H1 (cell line): ENCODE results near the gene RGS21. TPM values are rescaled to one million over a fixed set of nuclear protein-coding genes. Genes with fewer than 3 reads are reported as not detected.

Experiments used
- CTCF ChIA-PET: fragments of 300-600 bp; sonication (Branson Sonifier 250); formaldehyde crosslinking; loops from one replicate; lab custom pipeline; 2021; ENCODE audit not compliant: partially characterized antibody; lab: Charles Lee
- POLR2A ChIA-PET: fragments of 300-600 bp; sonication (Branson Sonifier 250); formaldehyde crosslinking; loops from one replicate; lab custom pipeline; 2021; ENCODE audit warnings: inconsistent platforms; ENCODE audit not compliant: partially characterized antibody; lab: Charles Lee
- DNase-seq, 2 experiments: peaks; one replicate each; pipeline versions ENCODE4 v3.0.0 to v3.0.0-alpha.2; 2010 to 2022; ENCODE audit warnings: low spot score in 2 of 2, low read depth in 1 of 2, mixed read lengths in 1 of 2
- FAIRE-seq: peaks from 2 replicates; lab custom pipeline; 2011; peaks lifted over from hg19 to GRCh38; lab: Jason Lieb, UNC
- H2AFZ ChIP-seq: 2 replicates; pipeline ENCODE4 v1.8.1; 2012; ENCODE audit warnings: low read length, inconsistent platforms
- H2AK5ac ChIP-seq: 2 replicates; pipeline ENCODE4 v1.6.1; 2013; ENCODE audit warnings: low read depth, low read length
- H2BK120ac ChIP-seq: replicated peaks from 2 replicates; pipeline ENCODE3; 2013; ENCODE audit warnings: low read depth, low read length, inconsistent platforms
- H2BK12ac ChIP-seq: 2 replicates; pipeline ENCODE4 v1.6.1; 2013; ENCODE audit warnings: low read depth, low read length
- H2BK15ac ChIP-seq: 2 replicates; pipeline ENCODE4 v1.6.1; 2013; ENCODE audit warnings: low read length
- H2BK20ac ChIP-seq: 2 replicates; pipeline ENCODE4 v1.6.1; 2013; ENCODE audit warnings: low read length
- H2BK5ac ChIP-seq: 2 replicates; pipeline ENCODE4 v1.6.1; 2013; ENCODE audit warnings: low read depth, low read length
- H3K14ac ChIP-seq: 2 replicates; pipeline ENCODE4 v1.6.1; 2013; ENCODE audit warnings: inconsistent platforms; ENCODE audit not compliant: insufficient read length
- H3K18ac ChIP-seq: 2 replicates; pipeline ENCODE4 v1.6.1; 2013; ENCODE audit warnings: low read length; ENCODE audit errors: extremely low read depth
- H3K23ac ChIP-seq: 2 replicates; pipeline ENCODE4 v1.6.1; 2013; ENCODE audit warnings: inconsistent platforms; ENCODE audit not compliant: insufficient read length
- H3K23me2 ChIP-seq: 2 replicates; pipeline ENCODE4 v1.6.1; 2013; ENCODE audit warnings: low read depth, low read length
- H3K27ac ChIP-seq: 2 replicates; pipeline ENCODE4 v1.6.1; 2011; ENCODE audit warnings: low read depth, low read length, inconsistent platforms
- H3K27me3 ChIP-seq, 4 experiments: replicated peaks in 1 of 4; 1 replicate in 1 of 4; 2 replicates in 3 of 4; pipeline versions ENCODE4 v1.6.1 to v1.8.1; 2011 to 2013; ENCODE audit warnings: low read length in 3 of 4, mild to moderate bottlenecking in 3 of 4, inconsistent platforms in 2 of 4, mixed read lengths in 2 of 4, moderate library complexity in 1 of 4; ENCODE audit not compliant: control insufficient read depth in 3 of 4, insufficient read depth in 3 of 4; ENCODE audit errors: extremely low read depth in 1 of 4
- H3K36me3 ChIP-seq, 4 experiments: 2 replicates each; pipeline versions ENCODE4 v1.6.1 to v1.8.1; 2011 to 2013; ENCODE audit warnings: mild to moderate bottlenecking in 4 of 4, low read length in 3 of 4, moderate library complexity in 2 of 4, control low read depth in 1 of 4, inconsistent platforms in 1 of 4; ENCODE audit not compliant: insufficient read depth in 4 of 4, control insufficient read depth in 2 of 4
- H3K4ac ChIP-seq: replicated peaks from 2 replicates; pipeline ENCODE3; 2013; ENCODE audit warnings: low read length, low read depth, mixed read lengths, inconsistent platforms; ENCODE audit not compliant: insufficient read length
- H3K4me1 ChIP-seq, 4 experiments: replicated peaks in 1 of 4; 1 replicate in 1 of 4; 2 replicates in 3 of 4; pipeline versions ENCODE4 v1.6.1 to v1.8.1; 2011 to 2013; ENCODE audit warnings: low read length in 3 of 4, inconsistent platforms in 2 of 4, mixed read lengths in 1 of 4; ENCODE audit not compliant: insufficient read depth in 4 of 4, control insufficient read depth in 3 of 4
- H3K4me2 ChIP-seq, 2 experiments: 2 replicates each; pipeline versions ENCODE4 v1.6.1 to v1.8.1; 2011 to 2013; ENCODE audit warnings: low read depth in 2 of 2, low read length in 2 of 2, control low read depth in 1 of 2, inconsistent platforms in 1 of 2, mild to moderate bottlenecking in 1 of 2; ENCODE audit not compliant: insufficient read depth in 1 of 2
- H3K4me3 ChIP-seq, 4 experiments: fragments of 200-600, 300-600 bp in 1 of 4; sonication (generic), shearing (Covaris generic), sonication (Bioruptor Twin) in 1 of 4; 2 replicates each; pipeline versions ENCODE4 v1.5.1 to v1.8.1; 2011 to 2016; ENCODE audit warnings: low read length in 4 of 4, low read depth in 3 of 4, control low read depth in 2 of 4, inconsistent platforms in 2 of 4, mild to moderate bottlenecking in 2 of 4, mixed read lengths in 1 of 4, moderate library complexity in 1 of 4; ENCODE audit not compliant: insufficient read depth in 2 of 4; ENCODE audit errors: extremely low read depth in 1 of 4
- H3K56ac ChIP-seq: replicated peaks from 2 replicates; pipeline ENCODE3; 2013; ENCODE audit warnings: low read depth, mild to moderate bottlenecking, mixed read lengths, low read length, inconsistent platforms; ENCODE audit not compliant: insufficient read length
- H3K79me1 ChIP-seq: 2 replicates; pipeline ENCODE4 v1.6.1; 2013; ENCODE audit warnings: low read depth, low read length, control low read depth
- H3K79me2 ChIP-seq, 2 experiments: 2 replicates each; pipeline versions ENCODE4 v1.6.1 to v1.8.1; 2012 to 2013; ENCODE audit warnings: low read length in 2 of 2, mild to moderate bottlenecking in 2 of 2, inconsistent platforms in 1 of 2; ENCODE audit not compliant: insufficient read depth in 2 of 2, control insufficient read depth in 1 of 2
- H3K9ac ChIP-seq, 4 experiments: replicated peaks in 1 of 4; 1 replicate in 1 of 4; 2 replicates in 3 of 4; pipeline versions ENCODE4 v1.6.1 to v1.8.1; 2011 to 2013; ENCODE audit warnings: low read depth in 3 of 4, low read length in 3 of 4, control low read depth in 2 of 4, mild to moderate bottlenecking in 2 of 4, moderate library complexity in 2 of 4, inconsistent platforms in 1 of 4; ENCODE audit errors: extremely low read depth in 1 of 4
- H3K9me3 ChIP-seq, 2 experiments: 2 replicates each; pipeline versions ENCODE4 v1.6.1 to v1.8.1; 2012 to 2013; ENCODE audit warnings: mild to moderate bottlenecking in 2 of 2, moderate library complexity in 2 of 2, control low read depth in 1 of 2, inconsistent platforms in 1 of 2, low read depth in 1 of 2, low read length in 1 of 2, mixed read lengths in 1 of 2; ENCODE audit not compliant: insufficient read depth in 2 of 2
- H4K20me1 ChIP-seq, 2 experiments: replicated peaks in 1 of 2; 2 replicates each; pipeline versions ENCODE3 to v1.8.1; 2011 to 2013; ENCODE audit warnings: inconsistent platforms in 2 of 2, low read length in 2 of 2, mild to moderate bottlenecking in 1 of 2; ENCODE audit not compliant: insufficient read depth in 2 of 2, control insufficient read depth in 1 of 2
- H4K5ac ChIP-seq: 2 replicates; pipeline ENCODE4 v1.6.1; 2013; ENCODE audit warnings: low read length, low read depth, mixed read lengths, inconsistent platforms; ENCODE audit not compliant: insufficient read length
- H4K8ac ChIP-seq: 2 replicates; pipeline ENCODE4 v1.8.0; 2013; ENCODE audit warnings: mild to moderate bottlenecking, moderate library complexity, low read length, inconsistent platforms; ENCODE audit not compliant: insufficient read depth; ENCODE audit errors: extremely low read depth
- H4K91ac ChIP-seq: replicated peaks from 2 replicates; pipeline ENCODE3; 2013; ENCODE audit warnings: low read length, mixed read lengths, inconsistent platforms; ENCODE audit not compliant: insufficient read length
- BCL11A ChIP-seq, 2 experiments: IDR thresholded peaks; one replicate each; pipeline ENCODE4 v1.6.1; 2011; ENCODE audit warnings: low read depth in 2 of 2, low read length in 2 of 2, mild to moderate bottlenecking in 2 of 2
- BRCA1 ChIP-seq: IDR thresholded peaks from 2 replicates; pipeline ENCODE4 v1.6.1; 2012; ENCODE audit warnings: low read depth, low read length, improper control_type of control experiment
- CBX5 ChIP-seq: fragments of 300-800, 300-1000 bp; sonication (generic); IDR thresholded peaks from 2 replicates; pipeline ENCODE4 v1.7.1; 2016; ENCODE audit warnings: antibody characterized with exemption, low read length, low read depth
- FOSL1 ChIP-seq: IDR thresholded peaks from 2 replicates; pipeline ENCODE4 v1.6.1; 2011; ENCODE audit warnings: mild to moderate bottlenecking, low read depth, low read length, moderate library complexity; ENCODE audit not compliant: insufficient read depth
- JUND ChIP-seq: IDR thresholded peaks from 2 replicates; pipeline ENCODE4 v1.6.1; 2011; ENCODE audit warnings: mild to moderate bottlenecking, improper control_type of control experiment, low read length
- NRF1 ChIP-seq: IDR thresholded peaks from 2 replicates; pipeline ENCODE4 v1.6.1; 2011; ENCODE audit warnings: mild to moderate bottlenecking, low read depth, low read length, improper control_type of control experiment
- RAD21 ChIP-seq, 2 experiments: IDR thresholded peaks in 1 of 2; conservative IDR thresholded peaks in 1 of 2; 2 replicates each; pipeline ENCODE4 v1.6.1; 2011; ENCODE audit warnings: low read depth in 2 of 2, low read length in 2 of 2, improper control_type of control experiment in 1 of 2, inconsistent platforms in 1 of 2, mild to moderate bottlenecking in 1 of 2, moderate library complexity in 1 of 2
- SUZ12 ChIP-seq: fragments of 200-600 bp; sonication (generic); IDR thresholded peaks from 2 replicates; pipeline ENCODE4 v1.6.1; 2012; ENCODE audit warnings: mild to moderate bottlenecking, inconsistent platforms, low read length, moderate library complexity, mixed read lengths
- TAF1 ChIP-seq: IDR thresholded peaks from 2 replicates; pipeline ENCODE4 v1.6.1; 2011; ENCODE audit warnings: mild to moderate bottlenecking, low read depth, low read length
- WGBS, 2 experiments: shearing (Covaris generic) in 1 of 2; methylation state at CpG; one replicate each; pipeline versions ENCODE4 v1.1.6 to v1.1.7; 2013 to 2015; ENCODE audit warnings: low lambda C conversion rate in 2 of 2, mixed read lengths in 2 of 2, inconsistent platforms in 1 of 2, low coverage in 1 of 2, missing lambda C conversion rate in 1 of 2; ENCODE audit not compliant: insufficient replicate concordance in 2 of 2, insufficient coverage in 1 of 2, insufficient read length in 1 of 2; ENCODE audit errors: extremely low coverage in 1 of 2, missing lambda C conversion rate in 1 of 2; 5-methylcytosine and 5-hydroxymethylcytosine counted together
- polyA plus RNA-seq, 7 experiments: library from polyadenylated mRNA; depleted of rRNA in 3 of 7; stranded (reverse) in 5 of 7; unstranded in 2 of 7; fragments of >200 nt in 5 of 7; fragments of 200-250 nt in 2 of 7; gene quantifications; 1 replicate in 5 of 7; 2 replicates in 1 of 7; 4 replicates in 1 of 7; pipeline versions ENCODE4 v1.2.1 to v1.2.3, GENCODE V29; 2011 to 2013; ENCODE audit warnings: missing spikeins in 2 of 7, mixed read lengths in 2 of 7
- total RNA-seq: library from RNA; stranded (reverse); fragmentation: NEBNext Ultra II Directional; extraction: Animal tissue kit (Norgen Biotek cat#: 25700); gene quantifications from 2 replicates; pipeline ENCODE4 v1.2.1, GENCODE V29; 2021
- TF ChIP-seq, protein P1 (sequence below), 3 experiments: IDR thresholded peaks; 1 replicate in 2 of 3; 2 replicates in 1 of 3; pipeline versions ENCODE4 v1.5.1 to v1.6.1; 2011; ENCODE audit warnings: low read length in 3 of 3, mild to moderate bottlenecking in 3 of 3, inconsistent platforms in 2 of 3, low read depth in 1 of 3, moderate library complexity in 1 of 3; ENCODE audit not compliant: insufficient read depth in 1 of 3; ENCODE audit errors: control extremely low read depth in 1 of 3

The RGS21 gene
- total and polyA plus RNA-seq, 2 of the 8 experiments (the other 6 are each of a cell fraction or from before 2014, with no cell fraction given) = not detected

DNA sequence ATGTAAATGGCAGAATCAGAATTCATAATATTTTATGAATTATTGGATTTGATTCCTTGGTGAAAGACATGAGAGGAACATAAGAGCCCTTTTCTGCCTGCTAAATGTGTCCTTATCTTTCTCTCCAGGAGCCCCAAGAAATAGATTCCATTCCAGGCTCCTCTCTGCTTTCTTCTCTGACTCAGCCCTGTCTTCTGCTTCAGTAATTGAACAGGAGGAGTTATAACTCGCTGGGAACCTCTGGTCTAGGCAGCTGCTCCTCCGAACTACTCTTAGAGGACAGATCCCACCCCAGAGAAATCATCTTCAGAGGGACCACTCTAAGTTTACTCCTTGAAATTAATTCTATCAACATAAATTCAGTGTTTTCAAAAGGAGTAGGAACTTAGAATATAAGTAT is 78.4 kb downstream of the RGS21 start:
- no peaks in the 10 kb centered on the region for H3K79me2 ChIP-seq
- FAIRE-seq = no peak
- H2BK120ac ChIP-seq = no peak overlapping the region
- H2AFZ ChIP-seq = no peak overlapping the region
- no peak overlapping the region for H3K27ac ChIP-seq
- no peak overlapping the region for H3K4me3 ChIP-seq
- peaks cover 0 to 1% (median 0%) of the 10 kb centered on the region in 4 experiments; a peak in 1 of 7 replicates for H3K27me3 ChIP-seq
- no peak overlapping the region for H4K5ac ChIP-seq
- no peak overlapping the region for H2BK12ac ChIP-seq
- no peak overlapping the region for H2BK20ac ChIP-seq
- CTCF ChIA-PET = no interaction called here
- H3K9me3 ChIP-seq = no peaks in the 10 kb centered on the region
- H3K23me2 ChIP-seq = no peaks in the 10 kb centered on the region; the same call in 1 of the 2 replicates
- H3K4me1 ChIP-seq = no peaks in the 10 kb centered on the region
- DNase-seq = no peak
- no peak overlapping the region for H3K9ac ChIP-seq
- POLR2A ChIA-PET = no interaction called here
- H3K14ac ChIP-seq = no peak overlapping the region
- no peak overlapping the region for H3K23ac ChIP-seq
- H4K91ac ChIP-seq = no peak overlapping the region
- H4K20me1 ChIP-seq = no peaks in the 10 kb centered on the region
- H3K36me3 ChIP-seq = no peaks in the 10 kb centered on the region
- H2BK15ac ChIP-seq = no peak overlapping the region
- no peak overlapping the region for H2BK5ac ChIP-seq
- no peak overlapping the region for H3K4ac ChIP-seq
- TF ChIP-seq, protein P1, sequence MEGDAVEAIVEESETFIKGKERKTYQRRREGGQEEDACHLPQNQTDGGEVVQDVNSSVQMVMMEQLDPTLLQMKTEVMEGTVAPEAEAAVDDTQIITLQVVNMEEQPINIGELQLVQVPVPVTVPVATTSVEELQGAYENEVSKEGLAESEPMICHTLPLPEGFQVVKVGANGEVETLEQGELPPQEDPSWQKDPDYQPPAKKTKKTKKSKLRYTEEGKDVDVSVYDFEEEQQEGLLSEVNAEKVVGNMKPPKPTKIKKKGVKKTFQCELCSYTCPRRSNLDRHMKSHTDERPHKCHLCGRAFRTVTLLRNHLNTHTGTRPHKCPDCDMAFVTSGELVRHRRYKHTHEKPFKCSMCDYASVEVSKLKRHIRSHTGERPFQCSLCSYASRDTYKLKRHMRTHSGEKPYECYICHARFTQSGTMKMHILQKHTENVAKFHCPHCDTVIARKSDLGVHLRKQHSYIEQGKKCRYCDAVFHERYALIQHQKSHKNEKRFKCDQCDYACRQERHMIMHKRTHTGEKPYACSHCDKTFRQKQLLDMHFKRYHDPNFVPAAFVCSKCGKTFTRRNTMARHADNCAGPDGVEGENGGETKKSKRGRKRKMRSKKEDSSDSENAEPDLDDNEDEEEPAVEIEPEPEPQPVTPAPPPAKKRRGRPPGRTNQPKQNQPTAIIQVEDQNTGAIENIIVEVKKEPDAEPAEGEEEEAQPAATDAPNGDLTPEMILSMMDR (IDR thresholded peaks at IDR 0.05; ENCODE audit: control extremely low read depth in 1 of 3, insufficient read depth in 1 of 3, low read depth in 1 of 3, low read length in 3 of 3) = no peak
- no peak for TF ChIP-seq FOSL1
- TF ChIP-seq JUND = no peak
- no peak for TF ChIP-seq NRF1
- TF ChIP-seq CBX5 = no peak
- TF ChIP-seq BRCA1 = no peak
- no peak for TF ChIP-seq TAF1
- no peak for TF ChIP-seq SUZ12
- TF ChIP-seq RAD21 (IDR thresholded peaks at IDR 0.05 in 1 of 2, conservative IDR thresholded peaks at IDR 0.05 in 1 of 2; ENCODE audit: low read depth in 2 of 2, low read length in 2 of 2) = no peak
- no peak for TF ChIP-seq BCL11A (IDR thresholded peaks at IDR 0.05; ENCODE audit: low read depth in 2 of 2, low read length in 2 of 2)
- no peak overlapping the region for H3K18ac ChIP-seq
- no peak overlapping the region for H2AK5ac ChIP-seq
- no peak overlapping the region for H4K8ac ChIP-seq
- 89% methylated on average over 2 of the region's 2 CpGs; no CpG with 5 or more reads in 1 of the 2 experiments for WGBS, 2 experiments
- no peaks in the 10 kb centered on the region for H3K79me1 ChIP-seq
- H3K4me2 ChIP-seq = no peak overlapping the region
- H3K56ac ChIP-seq = no peak overlapping the region
